ENCODE measurements around the gene MAPK13.

MAPK13 gene

GRCh38 chr6:36111526-36111925 is 18.8 kb upstream of the MAPK13 start:
- TF ChIP-seq CTCF (IDR thresholded peaks at IDR 0.05; ENCODE audit: insufficient read depth, low read length, missing control alignments): no peak

GRCh38 chr6:36113049-36113448 is 17.3 kb upstream of the MAPK13 start:
- CTCF ChIA-PET: interaction anchor here (1.4 to 11.5 kb wide), 6 partner anchors 10 to 246 kb away, joined by 4 to 171 read pairs (median 6); partner anchors contain the start of gene MAPK14

More at GRCh38 chr6:36111526-36111925, 18.8 kb upstream of the MAPK13 start:
- DNase-seq (ENCODE audit: low read depth, low spot score): no peak
- H3K4me3 ChIP-seq (ENCODE audit: low read depth, low read length): no peak overlapping the region
- ChIA-PET CTCF (interaction anchor here (0.6 to 11.5 kb wide), 5 partner anchors 8 to 249 kb away, joined by 3 to 171 read pairs (median 6); no protein-coding TSS in a partner anchor), POLR2A (no interaction called here)

GRCh38 chr6:36113703-36114102 is 16.6 kb upstream of the MAPK13 start:
- no peak for TF ChIP-seq CTCF (IDR thresholded peaks at IDR 0.05; ENCODE audit: insufficient read depth, low read length, missing control alignments)
- DNase-seq (ENCODE audit: low read depth, low spot score): no peak
- H3K4me3 ChIP-seq (ENCODE audit: low read depth, low read length): no peak overlapping the region
- POLR2A ChIA-PET: no interaction called here
- CTCF ChIA-PET: interaction anchor here (1.4 to 11.5 kb wide), 4 partner anchors 13 to 245 kb away, joined by 4 to 171 read pairs (median 5); partner anchors contain the start of gene MAPK14

More at GRCh38 chr6:36113049-36113448, 17.3 kb upstream of the MAPK13 start:
- no peak overlapping the region for H3K4me3 ChIP-seq (ENCODE audit: low read depth, low read length)
- no peak for TF ChIP-seq CTCF (IDR thresholded peaks at IDR 0.05; ENCODE audit: insufficient read depth, low read length, missing control alignments)
- POLR2A ChIA-PET: no interaction called here
- no peak for DNase-seq (ENCODE audit: low read depth, low spot score)

- no peak overlapping the region for H3K4me3 ChIP-seq (ENCODE audit: low read depth, low read length)
- no peak for TF ChIP-seq CTCF (IDR thresholded peaks at IDR 0.05; ENCODE audit: insufficient read depth, low read length, missing control alignments)
- CTCF ChIA-PET: interaction anchor here (0.6 to 1.7 kb wide), 3 partner anchors 10 to 20 kb away, joined by 3 to 5 read pairs (median 3); no protein-coding TSS in a partner anchor
- DNase-seq (ENCODE audit: low read depth, low spot score): no peak
- POLR2A ChIA-PET: no interaction called here
Observed at GRCh38 chr6:36114798-36115408, 15.4 kb upstream of the MAPK13 start.

- no peak for TF ChIP-seq CTCF (IDR thresholded peaks at IDR 0.05; ENCODE audit: insufficient read depth, low read length, missing control alignments)
- no peak for DNase-seq (ENCODE audit: low read depth, low spot score)
- H3K4me3 ChIP-seq (ENCODE audit: low read depth, low read length): no peak overlapping the region
- CTCF ChIA-PET: interaction anchor here (0.6 to 1.7 kb wide), 5 partner anchors 8 to 22 kb away, joined by 3 to 5 read pairs (median 3); no protein-coding TSS in a partner anchor
- POLR2A ChIA-PET: no interaction called here
Observed at GRCh38 chr6:36115412-36115811, 14.9 kb upstream of the MAPK13 start.

- TF ChIP-seq CTCF (IDR thresholded peaks at IDR 0.05; ENCODE audit: insufficient read depth, low read length, missing control alignments): no peak
- DNase-seq (ENCODE audit: low read depth, low spot score): no peak
- H3K4me3 ChIP-seq (ENCODE audit: low read depth, low read length): no peak overlapping the region
- CTCF ChIA-PET: interaction anchor here (0.8 to 1.2 kb wide), 3 partner anchors 8 to 23 kb away, joined by 3 to 4 read pairs (median 3); no protein-coding TSS in a partner anchor
- POLR2A ChIA-PET: no interaction called here
Observed at GRCh38 chr6:36116066-36116864, 14.0 kb upstream of the MAPK13 start.

Data from AG04449 (cell line).